Measurements from ENCODE around the gene VANGL1. TPM values are rescaled to one million over a fixed set of nuclear protein-coding genes. Genes with fewer than 3 reads are reported as not detected.

Gene VANGL1
- total RNA-seq, 1 experiment from 2014 or later: 10.5 TPM

GRCh38 chr1:115677182-115677555 lies 35.4 kb downstream of the VANGL1 start:
- intact Hi-C loops (cut with micrococcal nuclease): no loop called here
- H3K27ac Mint-ChIP-seq (ENCODE audit: low read depth, unreplicated experiment): no peak overlapping the region

GRCh38 chr1:115677565-115677964 lies 35.8 kb downstream of the VANGL1 start:
- Mint-ChIP-seq H3K27me3 (ENCODE audit: insufficient read depth, unreplicated experiment) (no peaks in the 10 kb centered on the region), H3K9me3 (ENCODE audit: unreplicated experiment) (no peaks in the 10 kb centered on the region), H3K4me1 (ENCODE audit: insufficient read depth, unreplicated experiment) (peaks cover 18% of the 10 kb centered on the region), H3K4me3 (ENCODE audit: unreplicated experiment) (no peak overlapping the region), H3K27ac (ENCODE audit: low read depth, unreplicated experiment) (no peak overlapping the region), H3K36me3 (ENCODE audit: insufficient read depth, unreplicated experiment) (peaks cover 13% of the 10 kb centered on the region)
- intact Hi-C loops (cut with micrococcal nuclease): no loop called here
- CTCF ChIA-PET: interaction anchor here (0.7 kb wide), 1 partner anchor 269 kb away, joined by 3 read pairs; no protein-coding TSS in a partner anchor
- POLR2A ChIA-PET: no interaction called here
- BruUV-seq (replicated peaks): no TSS peak
- DNase-seq (ENCODE audit: unreplicated experiment): no peak
- TF ChIP-seq CTCF (IDR thresholded peaks at IDR 0.05; ENCODE audit: unreplicated experiment): no peak

More at GRCh38 chr1:115677182-115677555, 35.4 kb downstream of the VANGL1 start:
- no peak for DNase-seq (ENCODE audit: unreplicated experiment)
- H3K36me3 Mint-ChIP-seq (ENCODE audit: insufficient read depth, unreplicated experiment): peaks cover 13% of the 10 kb centered on the region
- no TSS peak for BruUV-seq (replicated peaks)
- ChIA-PET CTCF (no interaction called here), POLR2A (no interaction called here)
- H3K9me3 Mint-ChIP-seq (ENCODE audit: unreplicated experiment): no peaks in the 10 kb centered on the region
- TF ChIP-seq CTCF (IDR thresholded peaks at IDR 0.05; ENCODE audit: unreplicated experiment): no peak
- H3K27me3 Mint-ChIP-seq (ENCODE audit: insufficient read depth, unreplicated experiment): no peaks in the 10 kb centered on the region
- H3K4me3 Mint-ChIP-seq (ENCODE audit: unreplicated experiment): no peak overlapping the region
- peaks cover 18% of the 10 kb centered on the region for H3K4me1 Mint-ChIP-seq (ENCODE audit: insufficient read depth, unreplicated experiment)

GRCh38 chr1:115678141-115678540 lies 36.4 kb downstream of the VANGL1 start:
- Mint-ChIP-seq H3K36me3 (ENCODE audit: insufficient read depth, unreplicated experiment) (peaks cover 13% of the 10 kb centered on the region), H3K4me3 (ENCODE audit: unreplicated experiment) (no peak overlapping the region), H3K4me1 (ENCODE audit: insufficient read depth, unreplicated experiment) (peaks cover 18% of the 10 kb centered on the region), H3K9me3 (ENCODE audit: unreplicated experiment) (no peaks in the 10 kb centered on the region), H3K27me3 (ENCODE audit: insufficient read depth, unreplicated experiment) (no peaks in the 10 kb centered on the region), H3K27ac (ENCODE audit: low read depth, unreplicated experiment) (peak overlapping the region; percentile 35)
- TF ChIP-seq CTCF (IDR thresholded peaks at IDR 0.05; ENCODE audit: unreplicated experiment): no peak
- BruUV-seq (replicated peaks): no TSS peak
- intact Hi-C loops (cut with micrococcal nuclease): no loop called here
- ChIA-PET CTCF (interaction anchor here (0.7 to 1.5 kb wide), 5 partner anchors 9 to 303 kb away, joined by 3 to 9 read pairs (median 3); no protein-coding TSS in a partner anchor), POLR2A (interaction anchor here (1.0 to 1.1 kb wide), 2 partner anchors 8 to 9 kb away, joined by 3 to 4 read pairs; no protein-coding TSS in a partner anchor)
- no peak for DNase-seq (ENCODE audit: unreplicated experiment)

GRCh38 chr1:115679141-115679611 lies 37.4 kb downstream of the VANGL1 start:
- BruUV-seq (replicated peaks): no TSS peak
- DNase-seq (ENCODE audit: unreplicated experiment): peak; percentile 81
- no peaks in the 10 kb centered on the region for H3K9me3 Mint-ChIP-seq (ENCODE audit: unreplicated experiment)
- H3K27me3 Mint-ChIP-seq (ENCODE audit: insufficient read depth, unreplicated experiment): no peaks in the 10 kb centered on the region
- TF ChIP-seq CTCF (IDR thresholded peaks at IDR 0.05; ENCODE audit: unreplicated experiment): no peak
- POLR2A ChIA-PET: interaction anchor here (0.6 to 2.6 kb wide), 8 partner anchors 8 to 1266 kb away, joined by 3 to 18 read pairs (median 3); partner anchors contain the start of gene VANGL1
- intact Hi-C loops (cut with micrococcal nuclease): no loop called here
- H3K36me3 Mint-ChIP-seq (ENCODE audit: insufficient read depth, unreplicated experiment): peaks cover 16% of the 10 kb centered on the region
- H3K4me1 Mint-ChIP-seq (ENCODE audit: insufficient read depth, unreplicated experiment): peaks cover 18% of the 10 kb centered on the region
- CTCF ChIA-PET: interaction anchor here (0.6 to 1.5 kb wide), 6 partner anchors 10 to 302 kb away, joined by 3 to 9 read pairs (median 4); no protein-coding TSS in a partner anchor
- H3K4me3 Mint-ChIP-seq (ENCODE audit: unreplicated experiment): peak overlapping the region; percentile 44
- H3K27ac Mint-ChIP-seq (ENCODE audit: low read depth, unreplicated experiment): peak overlapping the region; percentile 68

Data from MCF 10A (cell line).